Measurements from ENCODE around the gene INPP5K. TPM values are rescaled to one million over a fixed set of nuclear protein-coding genes. Genes with fewer than 3 reads are reported as not detected.

Gene INPP5K
- total RNA-seq, 3 donors from 2014 or later, result 43.7 to 49.9 (median 47.6) TPM

GRCh38 chr17:1490643-1491442 lies 25.6 kb downstream of the INPP5K start:
- H3K4me1 ChIP-seq (ENCODE audit: low read depth), result peaks cover 48% of the 10 kb centered on the region
- DNase-seq (peak; percentile 80 to 90 (median 89)), ATAC-seq (peak; percentile 56)
- no peaks in the 10 kb centered on the region for H3K36me3 ChIP-seq (ENCODE audit: low read depth)
- H3K9me3 ChIP-seq, result no peaks in the 10 kb centered on the region
- no peak for TF ChIP-seq CTCF (IDR thresholded peaks at IDR 0.05)
- intact Hi-C loops (cut with DNase I, micrococcal nuclease), result no loop called here
- peak overlapping the region; percentile 51 for H3K4me3 ChIP-seq

- no peaks in the 10 kb centered on the region for H3K36me3 ChIP-seq (ENCODE audit: low read depth)
- no peak overlapping the region for H3K4me3 ChIP-seq
- no peak for DNase-seq
- peaks cover 52% of the 10 kb centered on the region for H3K4me1 ChIP-seq (ENCODE audit: low read depth)
- intact Hi-C loops (cut with DNase I, micrococcal nuclease), result no loop called here
- no peak for TF ChIP-seq CTCF (IDR thresholded peaks at IDR 0.05)
- ATAC-seq, result no peak
- H3K9me3 ChIP-seq, result no peaks in the 10 kb centered on the region
Measured at GRCh38 chr17:1488826-1489270, 27.6 kb downstream of the INPP5K start.

- intact Hi-C loops (cut with DNase I, micrococcal nuclease), result no loop called here
- DNase-seq, result peak; percentile 88 to 92 (median 90)
- peak; percentile 59 for ATAC-seq
- Histone ChIP-seq H3K4me3 (peak overlapping the region; percentile 31), H3K9me3 (no peaks in the 10 kb centered on the region), H3K4me1 (ENCODE audit: low read depth) (peaks cover 48% of the 10 kb centered on the region), H3K36me3 (ENCODE audit: low read depth) (no peaks in the 10 kb centered on the region)
- no peak for TF ChIP-seq CTCF (IDR thresholded peaks at IDR 0.05)
Measured at GRCh38 chr17:1487939-1488825, 28.2 kb downstream of the INPP5K start.

GRCh38 chr17:1486802-1487695 lies 29.4 kb downstream of the INPP5K start:
- no peak for TF ChIP-seq CTCF (IDR thresholded peaks at IDR 0.05)
- intact Hi-C loops (cut with DNase I, micrococcal nuclease), result no loop called here
- Histone ChIP-seq H3K4me3 (peak overlapping the region; percentile 31), H3K4me1 (ENCODE audit: low read depth) (peaks cover 38% of the 10 kb centered on the region), H3K9me3 (no peaks in the 10 kb centered on the region), H3K36me3 (ENCODE audit: low read depth) (no peaks in the 10 kb centered on the region)
- DNase-seq (peak; percentile 93 to 96 (median 94)), ATAC-seq (peak; percentile 43)
